Fibroblast of pulmonary artery (primary cell): ENCODE results near the gene ARFRP1.

Experiments
- DNase-seq: peaks from one replicate; pipeline ENCODE4 v3.0.0-alpha.2; 2010; ENCODE audit warnings: low read depth
- H3K4me3 ChIP-seq: replicated peaks from 2 replicates; pipeline ENCODE4 v1.5.1; 2011; ENCODE audit warnings: low read depth, mild to moderate bottlenecking, control low read depth, low read length, moderate library complexity
- TF ChIP-seq, protein P1 (sequence below): IDR thresholded peaks from 2 replicates; pipeline ENCODE4 v1.5.1; 2011; ENCODE audit warnings: mild to moderate bottlenecking, control low read depth, low read length, inconsistent platforms; ENCODE audit errors: missing control alignments

Gene ARFRP1

DNA sequence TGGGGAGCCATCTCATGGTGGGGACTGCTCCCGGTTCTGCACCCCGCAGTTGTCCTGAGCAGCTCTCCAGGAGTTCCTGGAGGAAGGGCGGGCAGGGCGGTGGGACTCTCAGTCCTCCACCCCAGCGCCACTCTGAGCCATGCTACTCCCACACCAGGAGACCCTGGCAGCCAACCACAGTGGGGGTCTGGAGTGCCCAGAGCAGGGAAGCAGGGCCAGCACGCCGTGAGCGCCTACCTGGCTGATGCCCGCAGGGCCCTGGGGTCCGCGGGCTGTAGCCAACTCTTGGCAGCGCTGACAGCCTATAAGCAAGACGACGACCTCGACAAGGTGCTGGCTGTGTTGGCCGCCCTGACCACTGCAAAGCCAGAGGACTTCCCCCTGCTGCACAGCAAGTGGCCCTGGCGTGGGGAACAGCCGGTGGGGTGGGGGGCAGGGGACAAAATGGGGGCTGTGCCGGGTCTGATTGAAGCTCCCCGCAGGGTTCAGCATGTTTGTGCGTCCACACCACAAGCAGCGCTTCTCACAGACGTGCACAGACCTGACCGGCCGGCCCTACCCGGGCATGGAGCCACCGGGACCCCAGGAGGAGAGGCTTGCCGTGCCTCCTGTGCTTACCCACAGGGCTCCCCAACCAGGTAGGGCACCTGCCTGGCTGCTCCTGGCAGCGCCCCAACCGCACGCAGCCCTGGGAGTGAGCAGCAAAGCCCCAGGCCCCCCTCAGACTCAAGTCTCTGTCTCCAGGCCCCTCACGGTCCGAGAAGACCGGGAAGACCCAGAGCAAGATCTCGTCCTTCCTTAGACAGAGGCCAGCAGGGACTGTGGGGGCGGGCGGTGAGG, 13.0 kb downstream of the ARFRP1 start:
- TF ChIP-seq, protein P1, sequence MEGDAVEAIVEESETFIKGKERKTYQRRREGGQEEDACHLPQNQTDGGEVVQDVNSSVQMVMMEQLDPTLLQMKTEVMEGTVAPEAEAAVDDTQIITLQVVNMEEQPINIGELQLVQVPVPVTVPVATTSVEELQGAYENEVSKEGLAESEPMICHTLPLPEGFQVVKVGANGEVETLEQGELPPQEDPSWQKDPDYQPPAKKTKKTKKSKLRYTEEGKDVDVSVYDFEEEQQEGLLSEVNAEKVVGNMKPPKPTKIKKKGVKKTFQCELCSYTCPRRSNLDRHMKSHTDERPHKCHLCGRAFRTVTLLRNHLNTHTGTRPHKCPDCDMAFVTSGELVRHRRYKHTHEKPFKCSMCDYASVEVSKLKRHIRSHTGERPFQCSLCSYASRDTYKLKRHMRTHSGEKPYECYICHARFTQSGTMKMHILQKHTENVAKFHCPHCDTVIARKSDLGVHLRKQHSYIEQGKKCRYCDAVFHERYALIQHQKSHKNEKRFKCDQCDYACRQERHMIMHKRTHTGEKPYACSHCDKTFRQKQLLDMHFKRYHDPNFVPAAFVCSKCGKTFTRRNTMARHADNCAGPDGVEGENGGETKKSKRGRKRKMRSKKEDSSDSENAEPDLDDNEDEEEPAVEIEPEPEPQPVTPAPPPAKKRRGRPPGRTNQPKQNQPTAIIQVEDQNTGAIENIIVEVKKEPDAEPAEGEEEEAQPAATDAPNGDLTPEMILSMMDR = no peak
- H3K4me3 ChIP-seq = no peak overlapping the region
- no peak for DNase-seq

DNA sequence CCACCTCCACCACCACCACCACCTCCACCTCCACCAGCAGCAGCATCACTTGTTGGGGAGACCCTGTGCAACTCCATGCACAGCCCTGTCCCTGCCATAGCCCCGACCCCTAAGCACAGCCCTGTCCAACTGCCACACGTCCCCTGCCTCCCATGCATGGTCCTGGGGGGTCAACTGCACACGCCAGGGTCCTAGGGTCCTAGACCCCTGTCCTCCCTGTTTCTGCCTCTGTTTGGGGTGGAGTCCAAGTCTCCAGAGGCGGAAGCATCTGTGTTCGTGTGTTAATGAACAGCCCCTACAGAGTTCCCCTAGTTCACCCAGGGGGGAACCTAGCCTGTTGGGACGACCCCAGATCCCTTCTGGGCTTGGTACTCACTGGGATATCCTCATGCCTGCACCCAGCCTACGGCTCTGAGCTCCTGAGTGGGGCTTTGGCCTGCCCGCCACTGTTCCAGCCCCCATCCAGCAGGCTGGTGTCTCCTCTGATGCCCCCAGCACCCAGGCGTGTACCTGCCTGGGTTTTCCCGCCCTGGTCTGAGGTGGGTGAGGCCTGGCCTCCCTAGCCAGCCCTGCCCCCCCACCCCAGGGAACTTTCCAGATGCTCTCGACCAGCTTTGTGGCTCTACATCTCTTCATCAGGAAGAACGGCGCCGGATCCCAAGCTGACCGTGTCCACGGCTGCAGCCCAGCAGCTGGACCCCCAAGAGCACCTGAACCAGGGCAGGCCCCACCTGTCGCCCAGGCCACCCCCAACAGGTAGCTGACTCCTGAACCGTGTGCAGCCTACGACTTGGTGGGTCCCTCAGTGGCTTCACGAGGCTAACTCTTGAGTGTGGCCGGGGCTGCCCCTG, 13.8 kb downstream of the ARFRP1 start:
- H3K4me3 ChIP-seq = no peak overlapping the region
- DNase-seq = no peak
- TF ChIP-seq, protein P1 = no peak

DNA sequence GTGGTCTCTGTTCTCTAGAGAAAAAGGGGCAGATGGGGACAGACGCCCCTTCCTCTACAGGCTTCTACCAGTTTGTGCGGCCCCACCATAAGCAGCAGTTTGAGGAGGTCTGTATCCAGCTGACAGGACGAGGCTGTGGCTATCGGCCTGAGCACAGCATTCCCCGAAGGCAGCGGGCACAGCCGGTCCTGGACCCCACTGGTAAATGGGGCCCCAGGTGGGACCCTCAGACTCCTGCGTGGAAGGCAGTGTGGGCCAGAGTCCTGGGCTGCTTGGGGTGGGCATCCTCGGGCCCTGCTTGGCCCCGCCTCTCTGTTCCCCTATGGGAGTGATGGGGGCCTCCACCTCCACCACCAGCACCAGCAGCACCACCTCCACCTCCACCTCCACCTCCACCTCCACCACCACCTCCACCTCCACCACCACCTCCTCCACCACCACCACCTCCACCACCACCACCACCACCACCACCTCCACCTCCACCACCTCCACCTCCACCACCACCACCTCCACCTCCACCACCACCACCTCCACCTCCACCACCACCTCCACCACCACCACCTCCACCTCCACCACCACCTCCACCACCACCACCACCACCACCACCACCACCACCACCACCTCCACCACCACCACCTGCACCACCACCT, 14.6 kb downstream of the ARFRP1 start:
- TF ChIP-seq, protein P1 = no peak
- no peak for DNase-seq
- H3K4me3 ChIP-seq = no peak overlapping the region

DNA sequence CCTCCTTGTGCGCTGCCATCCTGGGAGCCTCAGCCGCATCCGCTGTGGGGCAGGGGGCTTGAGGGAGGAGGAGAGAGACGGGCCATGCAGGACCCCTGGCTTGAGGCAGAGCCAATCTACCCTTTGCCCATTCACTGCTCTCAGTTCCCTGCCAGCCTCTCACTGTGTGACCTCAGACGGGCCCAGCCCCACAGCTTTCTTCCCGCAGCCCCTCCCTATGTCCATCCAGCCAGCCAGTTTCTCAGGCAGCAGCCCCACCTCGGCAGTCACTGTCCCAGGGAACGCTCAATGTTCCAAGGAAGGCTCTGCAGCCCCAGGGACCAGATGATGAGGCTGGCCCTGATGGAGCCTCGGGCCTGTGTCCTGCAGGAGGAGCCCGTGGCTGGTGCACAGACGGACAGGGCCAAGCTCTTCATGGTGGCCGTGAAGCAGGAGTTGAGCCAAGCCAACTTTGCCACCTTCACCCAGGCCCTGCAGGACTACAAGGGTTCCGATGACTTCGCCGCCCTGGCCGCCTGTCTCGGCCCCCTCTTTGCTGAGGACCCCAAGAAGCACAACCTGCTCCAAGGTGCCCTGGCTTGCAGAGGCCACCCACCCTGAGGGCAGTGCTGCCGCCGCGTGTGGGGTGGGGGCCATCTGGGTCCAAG, 15.2 kb downstream of the ARFRP1 start:
- TF ChIP-seq, protein P1 = no peak
- H3K4me3 ChIP-seq = no peak overlapping the region
- no peak for DNase-seq

DNA sequence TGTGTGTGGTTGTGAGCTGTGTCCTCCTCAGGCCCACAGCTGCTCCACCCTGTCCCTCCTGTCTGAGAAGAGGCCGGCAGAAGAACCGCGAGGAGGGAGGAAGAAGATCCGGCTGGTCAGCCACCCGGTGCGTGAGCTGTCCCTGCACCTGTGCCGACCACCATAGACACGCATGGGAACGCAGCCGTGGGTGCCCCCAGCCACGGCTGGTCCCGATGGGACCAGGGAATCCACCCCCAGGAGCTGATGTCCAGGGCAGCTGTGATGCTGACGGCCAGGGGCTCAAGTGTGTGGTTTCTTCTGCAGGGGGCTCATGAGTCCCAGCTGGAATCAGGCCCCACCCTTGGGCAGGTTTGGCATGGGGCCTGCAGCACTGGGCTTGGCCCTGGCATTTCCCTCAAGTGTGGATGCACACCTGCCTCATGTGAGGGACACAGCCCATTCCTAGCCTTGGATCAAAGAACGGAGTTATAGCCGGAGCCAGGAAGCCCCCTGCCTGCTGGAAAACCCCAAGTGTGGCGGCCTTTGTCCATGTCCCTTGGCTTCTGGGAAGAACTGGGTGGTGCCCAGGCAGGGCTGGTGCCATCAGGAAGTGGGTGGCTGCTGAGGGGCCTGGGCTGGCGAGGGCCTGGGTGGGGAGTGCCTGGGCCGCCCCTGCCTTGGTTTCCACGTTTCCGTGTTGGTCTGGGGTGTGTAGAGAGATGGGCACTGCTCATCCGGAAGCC, 15.9 kb downstream of the ARFRP1 start:
- no peak overlapping the region for H3K4me3 ChIP-seq
- no peak for DNase-seq
- TF ChIP-seq, protein P1 = no peak
